ENCODE data around the gene IL1RAPL2.
"Not testable (repeated sequence)": the region's sequence is repeated elsewhere in the genome, so short reads cannot be mapped to it uniquely, and the experiment has no call there.

Gene IL1RAPL2

GRCh38 chrX:105701310-105702052, 1135.5 kb downstream of the IL1RAPL2 start:
- DNase-seq (ENCODE audit: low read depth): peak; percentile 36

GRCh38 chrX:105703876-105704275, 1137.9 kb downstream of the IL1RAPL2 start:
- no peak for DNase-seq (ENCODE audit: low read depth)

- peak; percentile 86 for DNase-seq (ENCODE audit: low read depth)
These were observed 1140.0 kb downstream of the IL1RAPL2 start for GRCh38 chrX:105706041-105706440.

GRCh38 chrX:105711805-105712204, 1145.8 kb downstream of the IL1RAPL2 start:
- no peak for DNase-seq (ENCODE audit: low read depth)

GRCh38 chrX:105715746-105716145, 1149.7 kb downstream of the IL1RAPL2 start:
- DNase-seq (ENCODE audit: low read depth): no peak

- peak; percentile 40 for DNase-seq (ENCODE audit: low read depth)
These were observed 1158.2 kb downstream of the IL1RAPL2 start for GRCh38 chrX:105723966-105724735.

GRCh38 chrX:105725228-105725627, 1159.2 kb downstream of the IL1RAPL2 start:
- no peak for DNase-seq (ENCODE audit: low read depth)

GRCh38 chrX:105738162-105738561, 1172.2 kb downstream of the IL1RAPL2 start:
- no peak for DNase-seq (ENCODE audit: low read depth)

- no peak for DNase-seq (ENCODE audit: low read depth)
These were observed 1178.3 kb downstream of the IL1RAPL2 start for GRCh38 chrX:105744291-105744690.

GRCh38 chrX:105744946-105745345, 1178.9 kb downstream of the IL1RAPL2 start:
- DNase-seq (ENCODE audit: low read depth): no peak

- DNase-seq (ENCODE audit: low read depth): no peak
These were observed 1179.9 kb downstream of the IL1RAPL2 start for GRCh38 chrX:105745863-105746262.

GRCh38 chrX:105752338-105752956, 1186.4 kb downstream of the IL1RAPL2 start:
- no peak for DNase-seq (ENCODE audit: low read depth)

- no peak for DNase-seq (ENCODE audit: low read depth)
These were observed 1187.4 kb downstream of the IL1RAPL2 start for GRCh38 chrX:105753411-105753810.

GRCh38 chrX:105754286-105754964, 1188.4 kb downstream of the IL1RAPL2 start:
- no peak for DNase-seq (ENCODE audit: low read depth)

- no peak for DNase-seq (ENCODE audit: low read depth)
These were observed 1189.1 kb downstream of the IL1RAPL2 start for GRCh38 chrX:105755109-105755508.

- DNase-seq (ENCODE audit: low read depth): no peak
These were observed 1192.8 kb downstream of the IL1RAPL2 start for GRCh38 chrX:105758754-105759153.

GRCh38 chrX:105759598-105759997, 1193.6 kb downstream of the IL1RAPL2 start:
- DNase-seq (ENCODE audit: low read depth): no peak

GRCh38 chrX:105765691-105766090, 1199.7 kb downstream of the IL1RAPL2 start:
- DNase-seq (ENCODE audit: low read depth): peak; percentile 31

- DNase-seq (ENCODE audit: low read depth): no peak
These were observed 1207.8 kb downstream of the IL1RAPL2 start for GRCh38 chrX:105773801-105774200.

- no peak for DNase-seq (ENCODE audit: low read depth)
These were observed 1209.7 kb downstream of the IL1RAPL2 start for GRCh38 chrX:105775679-105776078.

- no peak for DNase-seq (ENCODE audit: low read depth)
These were observed 1215.8 kb downstream of the IL1RAPL2 start for GRCh38 chrX:105781804-105782203.

GRCh38 chrX:105796877-105797276, 1230.9 kb downstream of the IL1RAPL2 start:
- DNase-seq (ENCODE audit: low read depth): not testable (repeated sequence)
